Endothelial cell (in vitro differentiated cells): ENCODE results near the gene THAP7. TPM values are rescaled to one million over a fixed set of nuclear protein-coding genes. Genes with fewer than 3 reads are reported as not detected.

Source experiments
- DNase-seq: peaks from one replicate; pipeline ENCODE4 v3.0.0; 2021; ENCODE audit warnings: low spot score
- H3K27ac Mint-ChIP-seq: one replicate; pipeline ENCODE4 v1.8.0; 2021; ENCODE audit warnings: mixed read lengths, inconsistent platforms; ENCODE audit not compliant: unreplicated experiment
- H3K27me3 Mint-ChIP-seq: one replicate; pipeline ENCODE4 v1.8.0; 2021; ENCODE audit warnings: mild to moderate bottlenecking, moderate library complexity, mixed read lengths, inconsistent platforms; ENCODE audit not compliant: unreplicated experiment
- H3K36me3 Mint-ChIP-seq: one replicate; pipeline ENCODE4 v1.8.0; 2021; ENCODE audit warnings: mild to moderate bottlenecking, low read depth, mixed read lengths, inconsistent platforms; ENCODE audit not compliant: unreplicated experiment
- H3K4me1 Mint-ChIP-seq: one replicate; pipeline ENCODE4 v1.8.0; 2021; ENCODE audit warnings: mild to moderate bottlenecking, mixed read lengths, inconsistent platforms; ENCODE audit not compliant: unreplicated experiment
- H3K4me3 Mint-ChIP-seq: one replicate; pipeline ENCODE4 v1.8.0; 2021; ENCODE audit warnings: mild to moderate bottlenecking, mixed read lengths, inconsistent platforms; ENCODE audit not compliant: unreplicated experiment
- H3K9me3 Mint-ChIP-seq: one replicate; pipeline ENCODE4 v1.8.0; 2021; ENCODE audit warnings: mixed read lengths, inconsistent platforms; ENCODE audit not compliant: unreplicated experiment
- CTCF ChIP-seq: fragments of 200-600 bp; sonication (generic); IDR thresholded peaks from one replicate; pipeline ENCODE4 v1.5.0; 2021; ENCODE audit warnings: antibody characterized with exemption; ENCODE audit not compliant: unreplicated experiment
- total RNA-seq: library from RNA; stranded (reverse); fragmentation: NEBNext Ultra II Directional; extraction: Animal tissue kit (Norgen Biotek cat#: 25700); gene quantifications from one replicate; pipeline ENCODE4 v1.2.1, GENCODE V29; 2021; ENCODE audit not compliant: unreplicated experiment

Gene THAP7
- total RNA-seq, 1 donor from 2014 or later = 13.5 TPM

- Mint-ChIP-seq H3K9me3 (no peaks in the 10 kb centered on the region), H3K4me1 (no peaks in the 10 kb centered on the region), H3K27ac (no peak overlapping the region), H3K4me3 (no peak overlapping the region), H3K27me3 (peaks cover 12% of the 10 kb centered on the region), H3K36me3 (peaks cover 12% of the 10 kb centered on the region)
- no peak for DNase-seq
- TF ChIP-seq CTCF = no peak
These were observed 7.6 kb downstream of the THAP7 start for GRCh38 chr22:20994128-20994901.

- Mint-ChIP-seq H3K4me3 (no peak overlapping the region), H3K4me1 (no peaks in the 10 kb centered on the region), H3K36me3 (peaks cover 12% of the 10 kb centered on the region), H3K27ac (no peak overlapping the region), H3K27me3 (peaks cover 12% of the 10 kb centered on the region), H3K9me3 (no peaks in the 10 kb centered on the region)
- DNase-seq = no peak
- TF ChIP-seq CTCF = no peak
These were observed 8.4 kb downstream of the THAP7 start for GRCh38 chr22:20993304-20994127.

GRCh38 chr22:20992456-20993303 lies 9.2 kb downstream of the THAP7 start:
- Mint-ChIP-seq H3K4me3 (no peak overlapping the region), H3K4me1 (no peaks in the 10 kb centered on the region), H3K27ac (no peak overlapping the region), H3K27me3 (peaks cover 10% of the 10 kb centered on the region), H3K9me3 (no peaks in the 10 kb centered on the region), H3K36me3 (peaks cover 18% of the 10 kb centered on the region)
- TF ChIP-seq CTCF = no peak
- no peak for DNase-seq

- peaks cover 20% of the 10 kb centered on the region for H3K36me3 Mint-ChIP-seq
- peaks cover 10% of the 10 kb centered on the region for H3K27me3 Mint-ChIP-seq
- H3K27ac Mint-ChIP-seq = no peak overlapping the region
- no peak for DNase-seq
- H3K4me1 Mint-ChIP-seq = no peaks in the 10 kb centered on the region
- no peak for TF ChIP-seq CTCF
- no peak overlapping the region for H3K4me3 Mint-ChIP-seq
- H3K9me3 Mint-ChIP-seq = no peaks in the 10 kb centered on the region
These were observed 9.9 kb downstream of the THAP7 start for GRCh38 chr22:20992056-20992442.
